GM12892 (cell line): ENCODE data around the gene SLC22A3.

Experiments
- DNase-seq: peaks from one replicate; pipeline ENCODE4 v3.0.0; 2011; ENCODE audit not compliant: insufficient read length
- FAIRE-seq: peaks from 2 replicates; lab custom pipeline; 2011; peaks lifted over from hg19 to GRCh38; lab: Jason Lieb, UNC
- POLR2A ChIP-seq: IDR thresholded peaks from 2 replicates; pipeline ENCODE4 v1.6.1; 2011; ENCODE audit warnings: low read depth, low read length, control low read depth
- POLR2AphosphoS5 ChIP-seq: IDR thresholded peaks from 2 replicates; pipeline ENCODE4 v1.6.1; 2011; ENCODE audit warnings: low read depth, low read length, control low read depth
- TAF1 ChIP-seq: IDR thresholded peaks from 2 replicates; pipeline ENCODE4 v1.6.1; 2011; ENCODE audit warnings: low read depth, mild to moderate bottlenecking, control low read depth, low read length, borderline replicate concordance

SLC22A3 gene

DNA sequence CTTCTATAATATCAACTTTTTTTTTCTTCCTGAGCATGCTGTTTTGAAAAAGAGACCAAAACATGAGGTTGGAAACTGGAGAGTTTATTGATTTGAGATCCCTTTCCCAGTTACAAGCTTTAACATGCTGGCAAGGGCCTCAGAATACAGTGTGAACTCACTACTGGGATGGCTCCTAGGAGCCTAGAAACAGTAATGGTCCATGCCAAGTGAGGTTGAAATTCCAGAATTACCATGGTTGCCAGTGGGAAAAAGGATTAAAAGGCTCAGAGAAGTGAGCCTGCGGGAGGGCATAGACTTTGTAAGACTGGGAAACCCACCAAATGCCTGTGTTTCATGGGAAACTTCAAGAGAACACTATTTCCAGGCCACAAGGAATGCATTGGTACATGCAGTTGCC lies 28.9 kb upstream of the SLC22A3 start:
- no peak for TF ChIP-seq TAF1
- no peak for FAIRE-seq
- DNase-seq: no peak

DNA sequence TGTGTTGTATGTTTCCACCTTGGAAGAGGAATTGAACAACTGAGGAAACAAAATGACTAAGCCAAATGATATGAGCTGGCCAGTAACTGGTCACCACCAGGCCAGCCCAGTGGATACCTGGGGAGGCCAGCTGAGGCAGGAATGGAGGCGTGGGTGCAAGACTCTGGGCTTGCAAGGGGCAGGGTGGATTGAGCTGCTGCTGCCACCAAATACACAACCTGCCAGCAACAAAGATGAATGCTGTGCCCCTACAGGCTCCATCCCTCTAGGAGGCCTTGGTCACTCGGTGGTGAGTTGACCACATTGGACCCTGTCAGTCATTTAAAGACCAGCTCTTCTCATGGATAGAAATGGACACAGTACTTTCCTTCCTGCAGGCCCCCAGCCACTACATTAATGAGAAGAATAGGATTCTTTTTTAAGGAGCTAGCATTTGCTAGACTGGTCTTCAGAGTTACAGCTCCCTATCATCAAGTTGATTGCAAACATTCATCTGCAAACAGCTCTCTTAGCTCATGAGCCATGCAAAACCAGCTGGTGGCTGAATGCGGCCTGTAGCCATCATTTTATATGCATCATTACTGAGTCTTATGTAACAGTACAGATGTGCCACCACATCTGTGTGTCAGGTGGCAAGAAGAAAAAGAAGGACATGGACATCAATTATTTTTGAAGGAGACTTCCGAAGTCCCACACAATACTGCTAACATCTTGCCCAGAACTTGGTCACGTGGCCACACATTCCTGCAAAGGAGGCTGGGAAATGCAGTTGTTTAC lies 26.3 kb upstream of the SLC22A3 start:
- TF ChIP-seq POLR2AphosphoS5 (no peak), TAF1 (no peak), POLR2A (no peak)
- DNase-seq (no peak), FAIRE-seq (no peak)

DNA sequence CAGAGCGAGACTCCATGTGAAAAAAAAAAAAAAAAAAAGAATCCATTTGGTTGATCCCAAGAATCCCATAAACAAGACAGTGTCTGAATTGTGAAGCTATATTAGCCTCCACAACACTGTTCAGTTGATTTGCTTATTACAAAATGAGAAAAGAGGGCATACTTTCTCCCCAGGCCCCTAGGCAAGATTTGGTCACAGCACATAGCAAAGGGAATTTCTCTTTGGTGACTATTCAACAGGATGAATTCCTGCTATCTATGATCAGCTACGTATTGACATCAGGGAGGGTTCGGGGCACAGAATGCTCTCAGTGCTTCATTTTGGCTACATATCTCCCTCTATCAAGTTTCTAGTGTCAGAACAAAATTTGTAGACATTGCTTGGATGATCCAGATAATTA lies 20.2 kb upstream of the SLC22A3 start:
- FAIRE-seq (no peak), DNase-seq (no peak)
- TF ChIP-seq TAF1: no peak
- TF ChIP-seq POLR2AphosphoS5: no peak
- TF ChIP-seq POLR2A: no peak

DNA sequence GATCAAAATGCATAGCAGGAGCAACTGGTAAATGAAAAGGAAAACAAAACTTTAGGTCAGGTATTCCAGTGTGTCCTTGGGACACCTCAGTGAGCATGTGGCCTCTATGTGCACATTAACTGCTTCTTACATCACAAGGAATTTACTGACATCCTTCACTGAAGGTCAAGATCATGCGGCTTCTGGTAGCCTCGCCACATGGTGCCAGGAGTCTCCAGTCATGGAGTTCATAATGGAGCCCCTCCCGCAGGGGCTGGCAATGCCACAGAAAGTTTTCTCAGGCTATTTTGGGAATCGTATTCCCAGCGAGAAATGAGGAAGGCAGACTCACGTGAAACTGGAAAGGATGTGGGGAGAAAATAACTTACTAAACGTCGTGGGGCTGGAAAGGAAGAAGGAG lies 19.7 kb upstream of the SLC22A3 start:
- no peak for TF ChIP-seq TAF1
- TF ChIP-seq POLR2AphosphoS5: no peak
- TF ChIP-seq POLR2A: no peak
- DNase-seq: no peak
- FAIRE-seq: no peak

DNA sequence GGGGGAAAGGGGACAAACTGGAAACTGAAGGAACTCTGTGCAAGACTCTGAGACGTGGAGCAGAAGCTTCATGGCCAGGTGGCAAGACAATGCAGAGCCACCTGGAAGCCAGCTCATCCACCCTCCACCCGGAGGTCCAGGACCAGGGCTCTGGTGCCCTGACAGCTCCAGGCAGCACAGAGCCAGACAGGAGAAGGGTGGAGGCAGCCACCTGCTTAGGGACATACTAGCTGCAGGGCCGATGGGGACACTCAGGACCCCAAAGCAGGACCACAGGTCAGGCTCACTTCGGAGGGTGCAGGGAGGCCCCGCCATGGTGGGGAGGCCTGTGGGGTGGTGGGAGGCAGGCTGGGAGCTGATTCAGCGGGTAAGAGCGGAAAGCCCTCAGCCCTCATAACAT lies 19.0 kb upstream of the SLC22A3 start:
- FAIRE-seq: no peak
- DNase-seq: no peak
- no peak for TF ChIP-seq POLR2A
- no peak for TF ChIP-seq TAF1
- no peak for TF ChIP-seq POLR2AphosphoS5

DNA sequence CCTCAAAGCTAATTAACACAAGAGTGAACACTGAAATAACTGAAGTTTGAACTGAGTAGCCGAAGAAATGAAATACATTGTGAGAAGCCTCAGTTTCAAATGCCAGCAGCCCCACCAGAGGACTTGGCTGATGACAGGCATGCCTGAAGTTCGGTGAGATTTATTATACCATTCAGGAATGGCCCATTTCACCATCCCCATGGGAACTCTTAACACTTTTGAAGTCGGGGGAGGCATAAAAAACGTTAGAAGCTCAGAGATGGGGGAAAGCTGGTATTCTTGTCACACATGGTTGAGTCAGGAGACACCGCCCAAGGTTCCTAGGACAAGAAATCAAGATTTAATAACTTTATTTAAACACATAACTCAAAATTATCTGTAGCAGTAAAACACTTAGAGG lies 17.6 kb upstream of the SLC22A3 start:
- TF ChIP-seq TAF1 (no peak), POLR2A (no peak), POLR2AphosphoS5 (no peak)
- DNase-seq (no peak), FAIRE-seq (no peak)

DNA sequence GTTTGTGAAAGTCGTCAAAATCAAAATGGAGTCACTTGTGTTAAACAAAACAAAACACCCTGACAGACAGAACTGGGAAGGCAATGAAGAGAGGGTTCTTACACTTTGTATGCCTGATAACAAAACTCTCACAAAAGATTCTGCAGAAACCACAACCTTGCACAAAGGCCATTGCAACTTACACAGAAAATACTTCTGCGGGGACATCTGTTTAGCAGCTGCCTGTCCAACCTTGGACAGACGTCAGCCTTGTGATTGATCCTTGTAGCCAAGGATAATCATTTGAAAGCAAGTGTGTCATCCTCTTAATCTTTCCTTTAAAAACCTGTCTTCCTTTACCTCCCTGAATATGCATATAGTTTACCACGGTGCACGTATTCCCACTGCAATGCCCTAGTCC lies 17.0 kb upstream of the SLC22A3 start:
- FAIRE-seq: no peak
- TF ChIP-seq POLR2A (no peak), POLR2AphosphoS5 (no peak)
- no peak for DNase-seq

DNA sequence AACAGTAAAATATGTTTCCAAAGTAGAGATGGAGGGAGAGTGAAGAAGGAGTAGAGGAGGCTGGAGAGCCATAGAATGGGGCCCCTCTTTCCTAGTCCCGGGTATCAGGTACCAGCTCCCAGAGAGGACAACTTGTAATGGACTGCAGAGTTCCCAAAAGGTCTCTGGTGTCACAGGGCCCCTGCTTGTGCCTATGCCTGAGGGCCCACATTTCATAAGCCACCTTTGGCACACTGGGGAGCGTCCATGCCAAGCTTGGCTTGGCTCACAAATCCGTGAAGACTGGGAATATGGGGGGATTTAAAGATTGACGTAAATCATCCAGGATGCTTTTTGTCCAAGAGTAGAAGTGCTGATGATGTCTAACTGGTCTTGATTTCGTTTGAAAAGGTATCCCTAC lies 16.4 kb upstream of the SLC22A3 start:
- no peak for DNase-seq
- TF ChIP-seq POLR2AphosphoS5 (no peak), POLR2A (no peak), TAF1 (no peak)
- no peak for FAIRE-seq

DNA sequence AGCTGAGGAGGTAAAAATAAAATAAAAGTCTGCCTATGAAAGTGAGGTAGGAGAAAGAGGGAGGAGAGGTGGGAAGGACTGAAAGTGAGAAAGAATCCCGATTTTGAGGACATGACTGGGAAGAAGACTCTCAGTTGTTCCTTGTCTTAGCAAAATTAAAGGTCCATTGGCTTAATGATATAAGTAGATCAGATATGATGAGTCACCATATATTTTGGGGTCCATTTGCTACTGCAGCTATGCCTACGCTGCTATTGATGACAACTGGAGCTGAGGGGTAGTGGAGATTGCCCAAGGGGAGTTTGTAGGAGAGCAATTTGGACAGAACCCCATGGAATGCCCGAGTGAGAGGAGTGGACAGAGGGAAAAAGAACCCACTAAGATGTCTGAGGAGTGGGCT lies 15.1 kb upstream of the SLC22A3 start:
- no peak for FAIRE-seq
- no peak for TF ChIP-seq TAF1
- no peak for TF ChIP-seq POLR2A
- no peak for TF ChIP-seq POLR2AphosphoS5

DNA sequence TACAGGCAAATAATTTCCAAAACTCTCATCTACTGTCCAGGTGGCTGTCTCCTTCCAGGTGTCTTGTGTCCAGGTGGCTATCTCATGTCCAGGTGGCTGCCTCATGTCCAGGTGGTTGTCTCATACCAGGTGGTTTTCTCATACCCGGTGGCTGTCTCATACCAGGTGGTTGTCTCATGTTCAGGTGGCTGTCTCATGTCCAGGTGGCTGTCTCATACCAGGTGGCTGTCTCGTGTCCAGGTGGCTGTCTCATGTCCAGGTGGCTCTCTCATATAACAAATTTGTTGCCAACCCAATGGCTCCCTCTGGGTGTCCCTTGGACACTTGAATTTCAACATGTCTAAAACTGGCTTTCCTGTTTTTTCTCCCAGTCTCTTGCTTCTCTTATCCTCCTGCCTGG lies 14.3 kb upstream of the SLC22A3 start:
- FAIRE-seq (no peak), DNase-seq (no peak)
- TF ChIP-seq POLR2A: no peak
- no peak for TF ChIP-seq TAF1
- no peak for TF ChIP-seq POLR2AphosphoS5

More for the DNA sequence above, 15.1 kb upstream of the SLC22A3 start:
- DNase-seq: no peak

DNA sequence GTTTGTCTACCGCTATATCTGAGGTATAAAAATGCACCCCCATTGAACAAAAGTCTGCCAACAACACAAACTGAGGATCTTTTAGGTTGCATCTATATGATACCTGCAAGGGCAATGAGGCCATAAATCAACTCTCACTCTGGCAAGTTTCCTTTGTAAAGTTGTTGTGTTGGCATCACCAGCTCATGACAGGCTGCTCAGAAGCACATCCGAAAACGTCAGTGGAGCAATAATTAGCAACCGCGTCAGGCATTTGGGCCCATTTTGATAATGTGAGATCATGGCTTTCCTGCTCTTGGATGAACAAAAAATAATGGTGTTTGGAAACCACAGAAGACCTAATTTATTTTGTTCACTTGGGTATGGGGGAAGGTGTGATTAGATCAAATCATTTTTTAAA lies 12.0 kb upstream of the SLC22A3 start:
- no peak for TF ChIP-seq TAF1
- TF ChIP-seq POLR2AphosphoS5: no peak
- no peak for TF ChIP-seq POLR2A
- DNase-seq: no peak
- no peak for FAIRE-seq

DNA sequence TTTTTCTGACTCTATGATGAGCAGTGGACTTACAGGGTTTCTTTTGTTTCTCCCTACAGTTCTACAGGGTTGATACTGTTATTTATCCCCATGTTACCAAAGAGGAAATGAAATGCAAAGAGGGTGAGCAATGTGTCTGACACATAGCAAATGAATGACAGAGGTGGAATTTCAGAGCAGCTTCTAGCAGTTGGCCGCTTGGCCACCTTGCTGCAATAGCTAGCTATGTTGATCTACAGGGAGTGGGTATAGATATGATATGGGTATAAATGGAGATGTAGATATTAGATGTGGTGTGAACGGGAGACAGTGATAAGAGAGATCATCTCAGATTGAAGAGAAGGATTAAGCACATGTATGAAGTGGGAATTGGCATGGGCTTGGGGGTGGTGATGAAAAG lies 10.9 kb upstream of the SLC22A3 start:
- FAIRE-seq (no peak), DNase-seq (no peak)
- no peak for TF ChIP-seq POLR2AphosphoS5
- no peak for TF ChIP-seq POLR2A
- TF ChIP-seq TAF1: no peak
